Endothelial cell of umbilical vein (primary cell): Measurements from ENCODE around the gene SMR3A. TPM values are rescaled to one million over a fixed set of nuclear protein-coding genes. Genes with fewer than 3 reads are reported as not detected.

Experiments
- BruUV-seq: library from RNA; stranded (reverse); fragments of 400-500 nt; replicated peaks from 2 replicates; lab custom pipeline; 2021; lab: Mats Ljungman, UMichigan
- CTCF ChIA-PET: fragments of 300-600, 350-600 bp; sonication (Branson Sonifier 250); formaldehyde crosslinking; loops from one replicate; lab custom pipeline; 2021; ENCODE audit warnings: antibody characterized with exemption, inconsistent platforms; lab: Charles Lee
- POLR2A ChIA-PET: fragments of 300-600, 350-600 bp; sonication (Branson Sonifier 250); formaldehyde crosslinking; loops from one replicate; lab custom pipeline; 2021; ENCODE audit warnings: antibody characterized with exemption, inconsistent platforms; lab: Charles Lee
- DNase-seq: peaks from one replicate; pipeline ENCODE4 v3.0.0-alpha.2; 2011; ENCODE audit warnings: low read depth, low spot score
- FAIRE-seq: peaks from 2 replicates; lab custom pipeline; 2011; peaks lifted over from hg19 to GRCh38; lab: Jason Lieb, UNC
- H2AFZ ChIP-seq: 2 replicates; pipeline ENCODE4 v1.6.0; 2012; ENCODE audit warnings: low read depth, low read length, control low read depth, inconsistent platforms
- H3K27ac ChIP-seq: 2 replicates; pipeline ENCODE4 v1.5.1; 2011; ENCODE audit warnings: low read depth, mild to moderate bottlenecking, control low read depth, low read length, moderate library complexity; ENCODE audit not compliant: insufficient read depth
- H3K27me3 ChIP-seq, 2 experiments: 2 replicates each; pipeline versions ENCODE4 v1.6.0 to v1.6.1; 2011; ENCODE audit warnings: low read length in 2 of 2, mixed read lengths in 1 of 2; ENCODE audit not compliant: control insufficient read depth in 2 of 2, insufficient read depth in 2 of 2
- H3K36me3 ChIP-seq, 2 experiments: 2 replicates in 1 of 2; 3 replicates in 1 of 2; pipeline ENCODE4 v1.5.1; 2011; ENCODE audit warnings: low read length in 2 of 2, mild to moderate bottlenecking in 1 of 2, moderate library complexity in 1 of 2; ENCODE audit not compliant: control insufficient read depth in 2 of 2, insufficient read depth in 2 of 2; ENCODE audit errors: extremely low read depth in 1 of 2
- H3K4me1 ChIP-seq: 3 replicates; pipeline ENCODE4 v1.5.1; 2011; ENCODE audit warnings: mild to moderate bottlenecking, low read length; ENCODE audit not compliant: control insufficient read depth, insufficient read depth; ENCODE audit errors: extremely low read depth
- H3K4me2 ChIP-seq: 2 replicates; pipeline ENCODE4 v1.6.1; 2011; ENCODE audit warnings: low read length, control low read depth, mixed read lengths; ENCODE audit not compliant: insufficient read depth
- H3K4me3 ChIP-seq, 3 experiments: fragments of 200-600 bp in 1 of 3; sonication (generic), shearing (Covaris generic) in 1 of 3; replicated peaks in 1 of 3; 2 replicates each; pipeline ENCODE4 v1.5.1; 2011 to 2016; ENCODE audit warnings: control low read depth in 3 of 3, low read length in 3 of 3, mild to moderate bottlenecking in 2 of 3, inconsistent platforms in 1 of 3, low read depth in 1 of 3, moderate library complexity in 1 of 3; ENCODE audit not compliant: insufficient read depth in 1 of 3
- H3K79me2 ChIP-seq: 2 replicates; pipeline ENCODE4 v1.6.0; 2012; ENCODE audit warnings: low read length, inconsistent platforms; ENCODE audit not compliant: control insufficient read depth, insufficient read depth
- H3K9ac ChIP-seq: replicated peaks from 2 replicates; pipeline ENCODE3; 2011; ENCODE audit warnings: low read length, control low read depth; ENCODE audit not compliant: insufficient read depth; ENCODE audit errors: extremely low read depth
- H3K9me1 ChIP-seq: replicated peaks from 3 replicates; pipeline ENCODE4 v1.6.0; 2011; ENCODE audit warnings: mild to moderate bottlenecking, low read length; ENCODE audit not compliant: control insufficient read depth, insufficient read depth; ENCODE audit errors: extremely low read depth
- H3K9me3 ChIP-seq: replicated peaks from 2 replicates; pipeline ENCODE4 v1.5.1; 2012; ENCODE audit warnings: low read length, inconsistent platforms; ENCODE audit not compliant: control insufficient read depth, insufficient read depth
- H4K20me1 ChIP-seq: replicated peaks from 2 replicates; pipeline ENCODE3; 2011; ENCODE audit warnings: mild to moderate bottlenecking, low read length; ENCODE audit not compliant: control insufficient read depth, insufficient read depth; ENCODE audit errors: extremely low read depth
- CTCF ChIP-seq, 2 donors: IDR thresholded peaks; 1 replicate in 1 of 2; 2 replicates in 1 of 2; pipeline ENCODE4 v1.5.1; 2011; ENCODE audit warnings: low read length in 2 of 2, mild to moderate bottlenecking in 2 of 2, moderate library complexity in 2 of 2, control low read depth in 1 of 2, inconsistent platforms in 1 of 2, low read depth in 1 of 2; ENCODE audit not compliant: insufficient read depth in 1 of 2; ENCODE audit errors: extremely low read depth in 1 of 2
- EZH2 ChIP-seq: IDR thresholded peaks from 2 replicates; pipeline ENCODE4 v1.6.1; 2012; ENCODE audit warnings: borderline replicate concordance, low read depth, mild to moderate bottlenecking, moderate library complexity, low read length, inconsistent platforms; ENCODE audit not compliant: severe bottlenecking
- FOS ChIP-seq: IDR thresholded peaks from 2 replicates; pipeline ENCODE4 v1.6.1; 2011; ENCODE audit warnings: mild to moderate bottlenecking, low read length, moderate library complexity, borderline replicate concordance; ENCODE audit not compliant: insufficient read depth
- GATA2 ChIP-seq: IDR thresholded peaks from 2 replicates; pipeline ENCODE4 v1.7.0; 2011; ENCODE audit warnings: low read depth, mild to moderate bottlenecking, moderate library complexity, mixed read lengths, low read length; ENCODE audit not compliant: insufficient read length, insufficient read depth
- JUN ChIP-seq: IDR thresholded peaks from 2 replicates; pipeline ENCODE4 v1.6.1; 2011; ENCODE audit warnings: borderline replicate concordance, low read depth; ENCODE audit not compliant: insufficient read length, insufficient read depth
- MAX ChIP-seq: IDR thresholded peaks from 2 replicates; pipeline ENCODE4 v1.6.1; 2011; ENCODE audit not compliant: insufficient read depth, insufficient read length
- MYC ChIP-seq: IDR thresholded peaks from one replicate; pipeline ENCODE4 v1.6.1; 2011; ENCODE audit warnings: mild to moderate bottlenecking, low read depth, low read length
- POLR2A ChIP-seq: IDR thresholded peaks from 2 replicates; pipeline ENCODE4 v1.6.1; 2012; ENCODE audit warnings: low read depth, mild to moderate bottlenecking, control low read depth, low read length
- POLR2AphosphoS5 ChIP-seq: IDR thresholded peaks from 2 replicates; pipeline ENCODE4 v1.6.1; 2012; ENCODE audit warnings: low read depth, mild to moderate bottlenecking, control low read depth, low read length, moderate library complexity; ENCODE audit not compliant: insufficient read depth
- dilution Hi-C: fragments of 300-500 bp; cut with MboI; formaldehyde crosslinking; loops from one replicate; pipeline ENCODE4 v1.15.0; 2019; ENCODE audit warnings: low sequenced_read_pairs; ENCODE audit not compliant: extremely low pct_ligation_motif_present
- intact Hi-C: fragments of 100-400 bp; cut with micrococcal nuclease; formaldehyde crosslinking; loops from one replicate; pipeline ENCODE4 v1.10.0; 2022
- polyA plus RNA-seq, 4 experiments: library from polyadenylated mRNA; depleted of rRNA in 3 of 4; stranded (reverse) in 3 of 4; unstranded in 1 of 4; fragments of >200 nt; gene quantifications; 2 replicates each; pipeline versions ENCODE4 v1.2.1 to v1.2.3, GENCODE V29; 2011 to 2012; ENCODE audit warnings: missing spikeins in 1 of 4
- total RNA-seq: library from RNA; stranded (reverse); gene quantifications from 2 replicates; pipeline ENCODE4 v1.2.3, GENCODE V29; 2021

Gene SMR3A
- total and polyA plus RNA-seq, 2 donors (not counting 3 experiments of a cell fraction or from before 2014, with no cell fraction given) = not detected

DNA sequence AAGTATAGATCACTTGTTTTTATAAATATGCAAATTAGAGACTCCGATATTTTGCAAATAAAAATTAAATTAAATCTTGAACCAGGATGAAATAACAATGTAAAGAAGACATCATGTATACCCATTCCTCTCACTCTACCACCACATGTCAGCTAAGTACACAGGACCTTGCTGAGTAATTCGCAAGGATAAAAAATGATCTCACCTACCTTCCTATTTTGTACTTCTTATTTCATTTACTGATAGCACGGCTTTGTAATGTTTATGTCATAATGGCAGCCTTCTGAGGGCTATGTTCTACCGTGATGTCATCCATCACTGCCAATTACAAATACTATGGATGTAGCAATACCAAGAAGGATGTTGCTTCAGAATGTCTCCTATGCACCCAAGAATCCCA lies 11.4 kb downstream of the SMR3A start:
- Histone ChIP-seq H3K27ac (no peak overlapping the region), H4K20me1 (no peaks in the 10 kb centered on the region), H3K4me3 (no peak overlapping the region), H2AFZ (no peak overlapping the region), H3K4me2 (no peak overlapping the region), H3K27me3 (no peaks in the 10 kb centered on the region), H3K79me2 (no peaks in the 10 kb centered on the region), H3K4me1 (no peaks in the 10 kb centered on the region), H3K9me3 (no peaks in the 10 kb centered on the region), H3K9me1 (no peaks in the 10 kb centered on the region), H3K9ac (no peak overlapping the region), H3K36me3 (no peaks in the 10 kb centered on the region)
- intact Hi-C loops (no loop called here), dilution Hi-C loops (no loop called here)
- TF ChIP-seq EZH2 (no peak), MAX (no peak), JUN (no peak), CTCF (IDR thresholded peaks at IDR 0.05; ENCODE audit: extremely low read depth in 1 of 2, insufficient read depth in 1 of 2, low read depth in 1 of 2, low read length in 2 of 2) (no peak), FOS (no peak), POLR2A (no peak), POLR2AphosphoS5 (no peak), GATA2 (no peak), MYC (no peak)
- no peak for DNase-seq
- POLR2A ChIA-PET = no interaction called here
- FAIRE-seq = no peak
- BruUV-seq = no TSS peak
- CTCF ChIA-PET = no interaction called here
